Endothelial cell of umbilical vein (primary cell): Measurements from ENCODE around the gene PIGH. TPM values are rescaled to one million over a fixed set of nuclear protein-coding genes. Genes with fewer than 3 reads are reported as not detected.

Experiments used
- Bru-seq: library from RNA; stranded (reverse); fragments of 400-500 nt; gene quantifications from one replicate; lab custom pipeline; 2021; lab: Mats Ljungman, UMichigan
- BruChase-seq, 2 experiments: library from RNA; stranded (reverse); fragments of 400-500 nt; gene quantifications; one replicate each; lab custom pipeline; 2021; lab: Mats Ljungman, UMichigan
- BruUV-seq: library from RNA; stranded (reverse); fragments of 400-500 nt; replicated peaks from 2 replicates; lab custom pipeline; 2021; lab: Mats Ljungman, UMichigan
- CTCF ChIA-PET: fragments of 300-600, 350-600 bp; sonication (Branson Sonifier 250); formaldehyde crosslinking; loops from one replicate; lab custom pipeline; 2021; ENCODE audit warnings: antibody characterized with exemption, inconsistent platforms; lab: Charles Lee
- POLR2A ChIA-PET: fragments of 300-600, 350-600 bp; sonication (Branson Sonifier 250); formaldehyde crosslinking; loops from one replicate; lab custom pipeline; 2021; ENCODE audit warnings: antibody characterized with exemption, inconsistent platforms; lab: Charles Lee
- DNase-seq: peaks from one replicate; pipeline ENCODE4 v3.0.0-alpha.2; 2011; ENCODE audit warnings: low read depth, low spot score
- FAIRE-seq: peaks from 2 replicates; lab custom pipeline; 2011; peaks lifted over from hg19 to GRCh38; lab: Jason Lieb, UNC
- H2AFZ ChIP-seq: 2 replicates; pipeline ENCODE4 v1.6.0; 2012; ENCODE audit warnings: low read depth, low read length, control low read depth, inconsistent platforms
- H3K27ac ChIP-seq: 2 replicates; pipeline ENCODE4 v1.5.1; 2011; ENCODE audit warnings: low read depth, mild to moderate bottlenecking, control low read depth, low read length, moderate library complexity; ENCODE audit not compliant: insufficient read depth
- H3K27me3 ChIP-seq, 2 experiments: 2 replicates each; pipeline versions ENCODE4 v1.6.0 to v1.6.1; 2011; ENCODE audit warnings: low read length in 2 of 2, mixed read lengths in 1 of 2; ENCODE audit not compliant: control insufficient read depth in 2 of 2, insufficient read depth in 2 of 2
- H3K36me3 ChIP-seq, 2 experiments: 2 replicates in 1 of 2; 3 replicates in 1 of 2; pipeline ENCODE4 v1.5.1; 2011; ENCODE audit warnings: low read length in 2 of 2, mild to moderate bottlenecking in 1 of 2, moderate library complexity in 1 of 2; ENCODE audit not compliant: control insufficient read depth in 2 of 2, insufficient read depth in 2 of 2; ENCODE audit errors: extremely low read depth in 1 of 2
- H3K4me1 ChIP-seq: 3 replicates; pipeline ENCODE4 v1.5.1; 2011; ENCODE audit warnings: mild to moderate bottlenecking, low read length; ENCODE audit not compliant: control insufficient read depth, insufficient read depth; ENCODE audit errors: extremely low read depth
- H3K4me2 ChIP-seq: 2 replicates; pipeline ENCODE4 v1.6.1; 2011; ENCODE audit warnings: low read length, control low read depth, mixed read lengths; ENCODE audit not compliant: insufficient read depth
- H3K4me3 ChIP-seq, 3 experiments: fragments of 200-600 bp in 1 of 3; sonication (generic), shearing (Covaris generic) in 1 of 3; replicated peaks in 1 of 3; 2 replicates each; pipeline ENCODE4 v1.5.1; 2011 to 2016; ENCODE audit warnings: control low read depth in 3 of 3, low read length in 3 of 3, mild to moderate bottlenecking in 2 of 3, inconsistent platforms in 1 of 3, low read depth in 1 of 3, moderate library complexity in 1 of 3; ENCODE audit not compliant: insufficient read depth in 1 of 3
- H3K79me2 ChIP-seq: 2 replicates; pipeline ENCODE4 v1.6.0; 2012; ENCODE audit warnings: low read length, inconsistent platforms; ENCODE audit not compliant: control insufficient read depth, insufficient read depth
- H3K9ac ChIP-seq: replicated peaks from 2 replicates; pipeline ENCODE3; 2011; ENCODE audit warnings: low read length, control low read depth; ENCODE audit not compliant: insufficient read depth; ENCODE audit errors: extremely low read depth
- H3K9me1 ChIP-seq: replicated peaks from 3 replicates; pipeline ENCODE4 v1.6.0; 2011; ENCODE audit warnings: mild to moderate bottlenecking, low read length; ENCODE audit not compliant: control insufficient read depth, insufficient read depth; ENCODE audit errors: extremely low read depth
- H3K9me3 ChIP-seq: replicated peaks from 2 replicates; pipeline ENCODE4 v1.5.1; 2012; ENCODE audit warnings: low read length, inconsistent platforms; ENCODE audit not compliant: control insufficient read depth, insufficient read depth
- H4K20me1 ChIP-seq: replicated peaks from 2 replicates; pipeline ENCODE3; 2011; ENCODE audit warnings: mild to moderate bottlenecking, low read length; ENCODE audit not compliant: control insufficient read depth, insufficient read depth; ENCODE audit errors: extremely low read depth
- CTCF ChIP-seq, 2 donors: IDR thresholded peaks; 1 replicate in 1 of 2; 2 replicates in 1 of 2; pipeline ENCODE4 v1.5.1; 2011; ENCODE audit warnings: low read length in 2 of 2, mild to moderate bottlenecking in 2 of 2, moderate library complexity in 2 of 2, control low read depth in 1 of 2, inconsistent platforms in 1 of 2, low read depth in 1 of 2; ENCODE audit not compliant: insufficient read depth in 1 of 2; ENCODE audit errors: extremely low read depth in 1 of 2
- EZH2 ChIP-seq: IDR thresholded peaks from 2 replicates; pipeline ENCODE4 v1.6.1; 2012; ENCODE audit warnings: borderline replicate concordance, low read depth, mild to moderate bottlenecking, moderate library complexity, low read length, inconsistent platforms; ENCODE audit not compliant: severe bottlenecking
- FOS ChIP-seq: IDR thresholded peaks from 2 replicates; pipeline ENCODE4 v1.6.1; 2011; ENCODE audit warnings: mild to moderate bottlenecking, low read length, moderate library complexity, borderline replicate concordance; ENCODE audit not compliant: insufficient read depth
- MAX ChIP-seq: IDR thresholded peaks from 2 replicates; pipeline ENCODE4 v1.6.1; 2011; ENCODE audit not compliant: insufficient read depth, insufficient read length
- MYC ChIP-seq: IDR thresholded peaks from one replicate; pipeline ENCODE4 v1.6.1; 2011; ENCODE audit warnings: mild to moderate bottlenecking, low read depth, low read length
- POLR2A ChIP-seq: IDR thresholded peaks from 2 replicates; pipeline ENCODE4 v1.6.1; 2012; ENCODE audit warnings: low read depth, mild to moderate bottlenecking, control low read depth, low read length
- POLR2AphosphoS5 ChIP-seq: IDR thresholded peaks from 2 replicates; pipeline ENCODE4 v1.6.1; 2012; ENCODE audit warnings: low read depth, mild to moderate bottlenecking, control low read depth, low read length, moderate library complexity; ENCODE audit not compliant: insufficient read depth
- dilution Hi-C: fragments of 300-500 bp; cut with MboI; formaldehyde crosslinking; loops from one replicate; pipeline ENCODE4 v1.15.0; 2019; ENCODE audit warnings: low sequenced_read_pairs; ENCODE audit not compliant: extremely low pct_ligation_motif_present
- intact Hi-C: fragments of 100-400 bp; cut with micrococcal nuclease; formaldehyde crosslinking; loops from one replicate; pipeline ENCODE4 v1.10.0; 2022
- long read RNA-seq: library from polyadenylated mRNA; stranded (forward); transcript quantifications from one replicate; pipeline ENCODE4 v2.0.0, GENCODE V29; 2021
- polyA minus RNA-seq, 3 experiments: library from RNA; depleted of rRNA, polyadenylated mRNA; stranded (reverse); fragments of >200 nt; gene quantifications; 1 replicate in 1 of 3; 2 replicates in 2 of 3; pipeline ENCODE4 v1.2.3, GENCODE V29; 2011
- polyA plus RNA-seq, 4 experiments: library from polyadenylated mRNA; depleted of rRNA in 3 of 4; stranded (reverse) in 3 of 4; unstranded in 1 of 4; fragments of >200 nt; gene quantifications; 2 replicates each; pipeline versions ENCODE4 v1.2.1 to v1.2.3, GENCODE V29; 2011 to 2012; ENCODE audit warnings: missing spikeins in 1 of 4
- total RNA-seq: library from RNA; stranded (reverse); gene quantifications from 2 replicates; pipeline ENCODE4 v1.2.3, GENCODE V29; 2021

The PIGH gene
- 9.9 and 12.3 TPM in 2 replicates for total RNA-seq
- polyA plus RNA-seq = 18.0 and 20.2 TPM in 2 replicates
- polyA plus RNA-seq (2011; cell fraction: cytosol; rRNA removed) = 11.8 and 16.2 TPM in 2 replicates
- polyA plus RNA-seq (2011; cell fraction: nucleus; rRNA removed) = 29.3 and 42.0 TPM in 2 replicates
- polyA plus RNA-seq (2012) = 8.2 and 10.9 TPM in 2 replicates
- 8.2 and 8.3 TPM in 2 replicates for polyA minus RNA-seq
- 19.6 TPM for polyA minus RNA-seq (2011; cell fraction: cytosol; rRNA and poly(A)+ RNA removed)
- polyA minus RNA-seq (2011; cell fraction: nucleus; rRNA and poly(A)+ RNA removed) = 5.4 and 5.8 TPM in 2 replicates
- percentile 47 among the genes with signal in this experiment for Bru-seq, nascent RNA
- percentile 57 among the genes with signal in this experiment for BruChase-seq, experiment 1, labeled RNA remaining after a 6-hour chase
- BruChase-seq, experiment 2, labeled RNA remaining after a 2-hour chase = percentile 52 among the genes with signal in this experiment
- long read RNA-seq, transcript PIGH-201 (4 exons, 1,420 nt) = major isoform, 46 of 51 reads
- long read RNA-seq, partial matches to known transcripts = 0 of 51 reads
- long read RNA-seq, other reads (novel, unspliced or antisense) = 2 of 51 reads

GRCh38 chr14:67599698-67600561 is at the start of gene PIGH:
Gene PIGH, minus strand, starts transcription at chr14:67600268. Its CDS starts 65 bp downstream, at chr14:67600203.
- FAIRE-seq (peak; percentile 97), DNase-seq (peak; percentile 88)
- Histone ChIP-seq H3K79me2 (no peaks in the 10 kb centered on the region), H3K27ac (no peak within 1 kb of the TSS), H3K9me3 (no peaks in the 10 kb centered on the region), H3K9ac (peak within 1 kb of the TSS; percentile 7), H3K4me3 (peak within 1 kb of the TSS; percentile 33 to 60 (median 54)), H4K20me1 (no peaks in the 10 kb centered on the region), H3K9me1 (no peaks in the 10 kb centered on the region), H3K4me2 (peak within 1 kb of the TSS; percentile 74), H3K27me3 (peaks cover 0 to 4% of the 10 kb centered on the region in 2 experiments), H2AFZ (peak within 1 kb of the TSS; percentile 91), H3K4me1 (peaks cover 6% of the 10 kb centered on the region), H3K36me3 (no peaks in the 10 kb centered on the region)
- ChIA-PET CTCF (interaction anchor here (0.6 to 3.2 kb wide), 32 partner anchors 9 to 1241 kb away, joined by 3 to 59 read pairs (median 4); partner anchors contain the start of genes ARG2 and RDH12), POLR2A (interaction anchor here (0.6 to 1.4 kb wide), 3 partner anchors 10 to 75 kb away, joined by 3 read pairs; no protein-coding TSS in a partner anchor)
- dilution Hi-C loops (no loop called here), intact Hi-C loops (loop anchor here (1.0 kb wide), 2 partner anchors 19 to 95 kb away; partner anchors contain the start of genes ARG2 and RDH11)
- BruUV-seq = no TSS peak
- TF ChIP-seq MYC (no peak), EZH2 (no peak), FOS (no peak), POLR2A (peak; percentile 80), CTCF (IDR thresholded peaks at IDR 0.05; ENCODE audit: extremely low read depth in 1 of 2, insufficient read depth in 1 of 2, low read depth in 1 of 2, low read length in 2 of 2) (peak; percentile 41 to 80), MAX (no peak), POLR2AphosphoS5 (peak; percentile 82)
